DLD1 (cell line): Measurements from ENCODE around the gene ADSS2.
"Not testable (repeated sequence)": the region's sequence is repeated elsewhere in the genome, so short reads cannot be mapped to it uniquely, and the experiment has no call there.

ENCODE experiments used
- in situ Hi-C: cut with HindIII; loops from 2 replicates; pipeline ENCODE4 v1.10.0; 2017; ENCODE audit warnings: low sequenced_read_pairs

ADSS2 gene

GRCh38 chr1:244368279-244368678 lies 83.4 kb downstream of the ADSS2 start:
- in situ Hi-C loops, result no loop called here

- in situ Hi-C loops, result no loop called here
Measured at GRCh38 chr1:244367399-244368114, 84.2 kb downstream of the ADSS2 start.

- in situ Hi-C loops, result no loop called here
Measured at GRCh38 chr1:244365809-244366208, 85.9 kb downstream of the ADSS2 start.

GRCh38 chr1:244365262-244365661 lies 86.4 kb downstream of the ADSS2 start:
- in situ Hi-C loops, result not testable (repeated sequence)

GRCh38 chr1:244362476-244362875 lies 89.2 kb downstream of the ADSS2 start:
- in situ Hi-C loops, result no loop called here

- in situ Hi-C loops, result no loop called here
Measured at GRCh38 chr1:244361764-244362473, 89.8 kb downstream of the ADSS2 start.
